HCT116 (cell line): ENCODE measurements around the gene CCDC201.

Experiments used
- ELF1 ChIP-seq: IDR thresholded peaks from 2 replicates; pipeline ENCODE4 v1.6.1; 2012; ENCODE audit warnings: low read depth, borderline replicate concordance
- POLR2A ChIP-seq: IDR thresholded peaks from 2 replicates; pipeline ENCODE4 v1.7.0; 2011; ENCODE audit warnings: borderline replicate concordance; ENCODE audit not compliant: insufficient read depth, insufficient read length; ENCODE audit errors: extremely low read depth
- YY1 ChIP-seq: IDR thresholded peaks from 2 replicates; pipeline ENCODE4 v1.6.1; 2011; ENCODE audit warnings: low read length, low read depth, moderate library complexity, mild to moderate bottlenecking; ENCODE audit not compliant: insufficient replicate concordance; ENCODE audit errors: extremely low read depth
- TF ChIP-seq, protein P1 (sequence below), 3 experiments: fragments of 200-600 bp in 1 of 3; sonication (generic) in 1 of 3; IDR thresholded peaks in 2 of 3; conservative IDR thresholded peaks in 1 of 3; 2 replicates each; pipeline ENCODE4 v1.5.1; 2012 to 2017; ENCODE audit warnings: low read depth in 2 of 3, low read length in 2 of 3, antibody characterized with exemption in 1 of 3, borderline replicate concordance in 1 of 3, control low read depth in 1 of 3, mild to moderate bottlenecking in 1 of 3, mixed read lengths in 1 of 3, mixed run types in 1 of 3, moderate library complexity in 1 of 3; ENCODE audit not compliant: insufficient read depth in 1 of 3

GRCh38 chr7:45893996-45894664, 21.2 kb upstream of the CCDC201 start:
- TF ChIP-seq POLR2A (no peak), YY1 (no peak), ELF1 (no peak)
- TF ChIP-seq, protein P1, sequence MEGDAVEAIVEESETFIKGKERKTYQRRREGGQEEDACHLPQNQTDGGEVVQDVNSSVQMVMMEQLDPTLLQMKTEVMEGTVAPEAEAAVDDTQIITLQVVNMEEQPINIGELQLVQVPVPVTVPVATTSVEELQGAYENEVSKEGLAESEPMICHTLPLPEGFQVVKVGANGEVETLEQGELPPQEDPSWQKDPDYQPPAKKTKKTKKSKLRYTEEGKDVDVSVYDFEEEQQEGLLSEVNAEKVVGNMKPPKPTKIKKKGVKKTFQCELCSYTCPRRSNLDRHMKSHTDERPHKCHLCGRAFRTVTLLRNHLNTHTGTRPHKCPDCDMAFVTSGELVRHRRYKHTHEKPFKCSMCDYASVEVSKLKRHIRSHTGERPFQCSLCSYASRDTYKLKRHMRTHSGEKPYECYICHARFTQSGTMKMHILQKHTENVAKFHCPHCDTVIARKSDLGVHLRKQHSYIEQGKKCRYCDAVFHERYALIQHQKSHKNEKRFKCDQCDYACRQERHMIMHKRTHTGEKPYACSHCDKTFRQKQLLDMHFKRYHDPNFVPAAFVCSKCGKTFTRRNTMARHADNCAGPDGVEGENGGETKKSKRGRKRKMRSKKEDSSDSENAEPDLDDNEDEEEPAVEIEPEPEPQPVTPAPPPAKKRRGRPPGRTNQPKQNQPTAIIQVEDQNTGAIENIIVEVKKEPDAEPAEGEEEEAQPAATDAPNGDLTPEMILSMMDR (IDR thresholded peaks at IDR 0.05 in 2 of 3, conservative IDR thresholded peaks at IDR 0.05 in 1 of 3; ENCODE audit: borderline replicate concordance in 1 of 3, insufficient read depth in 1 of 3, low read depth in 2 of 3, low read length in 2 of 3), result no peak
